ENCODE measurements around the gene DESI1.
"Not testable (repeated sequence)": the region's sequence is repeated elsewhere in the genome, so short reads cannot be mapped to it uniquely, and the experiment has no call there.

Gene DESI1

GRCh38 chr22:41620589-41621098 is at the start of gene DESI1:
Gene DESI1 (minus strand): TSS chr22:41621043. CDS start chr22:41620839, 204 bp downstream.
- DNase-seq: peak; percentile 51
- in situ Hi-C loops (cut with HindIII; ENCODE audit: low pct_ligation_motif_present, low pct_unique_long_range_greater_than_20kb, low sequenced_read_pairs): no loop called here

GRCh38 chr22:41668971-41669911 is 48.4 kb upstream of the DESI1 start:
- in situ Hi-C loops (cut with HindIII; ENCODE audit: low pct_ligation_motif_present, low pct_unique_long_range_greater_than_20kb, low sequenced_read_pairs): no loop called here
- DNase-seq: peak; percentile 75

DNA sequence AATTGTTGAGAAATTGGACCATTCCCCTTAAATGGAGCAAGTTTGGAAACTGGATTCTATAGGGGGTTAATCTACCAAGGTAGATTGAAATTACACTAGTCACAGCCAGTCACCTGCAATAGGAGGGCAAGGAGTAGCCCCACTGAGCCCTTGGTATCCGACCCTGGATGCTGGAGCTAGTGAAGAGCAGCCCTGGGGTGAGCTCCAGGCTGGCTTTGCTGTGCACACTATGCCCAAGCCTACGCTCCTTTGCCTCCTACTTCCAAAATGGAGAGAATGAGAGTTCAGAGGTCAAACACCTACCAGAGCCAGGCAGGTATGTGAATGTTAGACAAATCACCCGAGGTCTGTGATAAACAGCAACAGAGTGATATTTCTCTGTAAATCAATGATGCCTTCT is 44.1 kb upstream of the DESI1 start:
- in situ Hi-C loops (cut with HindIII; ENCODE audit: low pct_ligation_motif_present, low pct_unique_long_range_greater_than_20kb, low sequenced_read_pairs): no loop called here
- no peak for DNase-seq

DNA sequence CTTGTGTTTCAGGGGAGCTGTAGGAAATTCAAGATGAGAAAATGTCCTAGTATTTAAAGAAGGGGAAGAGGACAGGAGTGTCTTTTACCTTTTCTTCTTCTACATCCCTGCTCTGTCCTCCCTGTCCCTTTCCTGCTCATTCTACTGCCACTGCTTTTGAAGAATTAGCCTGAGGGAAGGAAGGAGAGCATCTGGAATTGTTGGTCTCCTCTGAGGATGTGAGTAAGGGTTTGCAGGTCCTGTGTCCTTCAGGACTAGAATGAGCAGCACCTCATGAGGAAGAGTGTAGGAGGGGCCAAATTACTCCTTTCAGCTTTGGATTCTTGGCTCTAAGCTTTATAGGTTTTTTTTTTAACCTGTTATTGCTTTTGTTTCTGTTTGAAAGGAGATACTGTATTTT is 43.6 kb upstream of the DESI1 start:
- in situ Hi-C loops (cut with HindIII; ENCODE audit: low pct_ligation_motif_present, low pct_unique_long_range_greater_than_20kb, low sequenced_read_pairs): no loop called here
- no peak for DNase-seq

- DNase-seq; in situ Hi-C loops (cut with HindIII; ENCODE audit: low pct_ligation_motif_present, low pct_unique_long_range_greater_than_20kb, low sequenced_read_pairs): not testable (repeated sequence)
Measured at GRCh38 chr22:41663594-41663993, 42.8 kb upstream of the DESI1 start.

- no peak for DNase-seq
- in situ Hi-C loops (cut with HindIII; ENCODE audit: low pct_ligation_motif_present, low pct_unique_long_range_greater_than_20kb, low sequenced_read_pairs): no loop called here
Measured at GRCh38 chr22:41661713-41662112, 40.9 kb upstream of the DESI1 start.

GRCh38 chr22:41661088-41661487 is 40.2 kb upstream of the DESI1 start:
- in situ Hi-C loops (cut with HindIII; ENCODE audit: low pct_ligation_motif_present, low pct_unique_long_range_greater_than_20kb, low sequenced_read_pairs): no loop called here
- DNase-seq: no peak

DNA sequence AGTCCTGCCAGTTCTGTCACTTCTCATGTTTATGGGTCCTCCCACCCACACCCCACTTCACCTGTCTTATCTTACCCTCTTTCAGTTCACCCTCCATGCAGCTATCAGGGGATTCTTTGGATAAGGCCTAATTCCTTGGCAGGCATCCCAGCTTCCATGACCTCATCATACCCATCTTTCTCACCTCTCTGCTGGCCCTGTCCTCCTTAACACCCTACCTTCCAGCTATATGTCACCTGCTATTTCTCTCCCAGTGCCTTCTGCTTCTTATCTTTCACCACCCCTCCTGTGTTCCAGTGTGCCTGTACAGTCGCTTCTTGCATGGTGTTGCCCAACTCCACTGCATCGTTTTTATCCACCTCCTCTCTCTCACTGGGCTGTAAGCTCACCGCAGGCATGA is 39.6 kb upstream of the DESI1 start:
- in situ Hi-C loops (cut with HindIII; ENCODE audit: low pct_ligation_motif_present, low pct_unique_long_range_greater_than_20kb, low sequenced_read_pairs): no loop called here
- no peak for DNase-seq

DNA sequence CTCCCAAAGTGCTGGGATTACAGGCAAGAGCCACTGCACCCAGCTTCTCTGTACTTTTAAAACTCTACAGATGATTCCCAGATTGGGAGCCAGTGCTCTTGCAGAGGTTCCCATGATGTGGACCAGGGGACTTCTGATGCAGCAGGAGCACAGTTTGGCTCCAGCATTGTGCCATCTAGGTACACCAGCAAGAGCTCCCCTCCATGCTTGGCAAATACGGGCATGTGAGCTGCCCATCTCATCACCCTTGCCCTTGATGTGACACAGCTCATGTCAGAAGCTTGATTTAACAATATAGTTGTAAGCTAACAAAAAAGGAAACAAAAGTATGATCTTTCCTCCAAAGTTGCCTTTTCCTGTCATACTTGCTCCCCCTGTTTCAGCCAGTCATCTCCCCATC is 39.1 kb upstream of the DESI1 start:
- in situ Hi-C loops (cut with HindIII; ENCODE audit: low pct_ligation_motif_present, low pct_unique_long_range_greater_than_20kb, low sequenced_read_pairs): no loop called here
- DNase-seq: no peak

DNA sequence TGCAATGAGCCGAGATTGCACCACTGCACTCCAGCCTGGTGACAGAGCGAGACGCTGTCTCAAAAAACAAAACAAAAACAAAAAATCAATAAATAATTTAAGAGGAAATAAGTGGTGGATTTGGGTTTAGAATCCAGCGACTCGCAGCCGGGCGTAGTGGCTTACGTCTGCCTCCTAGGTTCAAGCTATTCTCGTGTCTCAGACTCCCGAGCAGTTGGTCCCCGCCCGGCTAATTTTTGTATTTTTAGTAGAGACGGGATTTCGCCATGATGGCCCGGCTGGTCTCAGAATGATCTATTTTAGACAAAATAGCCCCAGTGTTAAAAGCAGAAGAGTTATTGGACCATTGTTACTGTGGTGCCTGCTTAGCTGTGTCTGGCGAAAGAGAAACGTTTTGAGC is 38.0 kb upstream of the DESI1 start:
- DNase-seq: no peak
- in situ Hi-C loops (cut with HindIII; ENCODE audit: low pct_ligation_motif_present, low pct_unique_long_range_greater_than_20kb, low sequenced_read_pairs): no loop called here

GRCh38 chr22:41657709-41658108 is 36.9 kb upstream of the DESI1 start:
- no peak for DNase-seq
- in situ Hi-C loops (cut with HindIII; ENCODE audit: low pct_ligation_motif_present, low pct_unique_long_range_greater_than_20kb, low sequenced_read_pairs): no loop called here

GRCh38 chr22:41656556-41656955 is 35.7 kb upstream of the DESI1 start:
- in situ Hi-C loops (cut with HindIII; ENCODE audit: low pct_ligation_motif_present, low pct_unique_long_range_greater_than_20kb, low sequenced_read_pairs): no loop called here
- DNase-seq: no peak

- in situ Hi-C loops (cut with HindIII; ENCODE audit: low pct_ligation_motif_present, low pct_unique_long_range_greater_than_20kb, low sequenced_read_pairs): no loop called here
- DNase-seq: no peak
Measured at GRCh38 chr22:41654322-41654721, 33.5 kb upstream of the DESI1 start.

- DNase-seq: no peak
- in situ Hi-C loops (cut with HindIII; ENCODE audit: low pct_ligation_motif_present, low pct_unique_long_range_greater_than_20kb, low sequenced_read_pairs): no loop called here
Measured at GRCh38 chr22:41650821-41651220, 30.0 kb upstream of the DESI1 start.

DNA sequence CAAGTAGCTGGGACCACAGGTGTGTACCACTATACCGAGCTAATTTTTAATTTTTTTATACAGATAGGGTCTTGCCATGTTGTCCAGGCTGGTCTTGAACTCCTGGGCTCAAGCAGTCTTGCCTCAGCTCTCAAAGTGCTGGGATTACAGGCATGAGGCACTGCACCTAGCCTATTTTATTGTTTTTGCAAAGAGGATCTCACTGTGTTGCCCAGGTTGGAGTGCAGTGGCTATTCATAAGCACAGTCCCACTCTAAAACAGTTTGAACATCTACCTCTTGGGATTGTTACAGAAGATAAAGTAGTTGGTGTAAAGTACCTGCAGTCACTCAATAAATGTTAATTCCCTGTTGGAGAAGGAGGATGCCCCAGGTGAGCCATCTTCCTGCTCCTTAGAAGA is 29.4 kb upstream of the DESI1 start:
- DNase-seq: no peak
- in situ Hi-C loops (cut with HindIII; ENCODE audit: low pct_ligation_motif_present, low pct_unique_long_range_greater_than_20kb, low sequenced_read_pairs): no loop called here

- DNase-seq: no peak
- in situ Hi-C loops (cut with HindIII; ENCODE audit: low pct_ligation_motif_present, low pct_unique_long_range_greater_than_20kb, low sequenced_read_pairs): no loop called here
Measured at GRCh38 chr22:41648432-41648831, 27.6 kb upstream of the DESI1 start.

- DNase-seq: no peak
- in situ Hi-C loops (cut with HindIII; ENCODE audit: low pct_ligation_motif_present, low pct_unique_long_range_greater_than_20kb, low sequenced_read_pairs): no loop called here
Measured at GRCh38 chr22:41647771-41648170, 26.9 kb upstream of the DESI1 start.

GRCh38 chr22:41642331-41643110 is 21.7 kb upstream of the DESI1 start:
- in situ Hi-C loops (cut with HindIII; ENCODE audit: low pct_ligation_motif_present, low pct_unique_long_range_greater_than_20kb, low sequenced_read_pairs): no loop called here

GRCh38 chr22:41641854-41642253 is 21.0 kb upstream of the DESI1 start:
- no peak for DNase-seq
- in situ Hi-C loops (cut with HindIII; ENCODE audit: low pct_ligation_motif_present, low pct_unique_long_range_greater_than_20kb, low sequenced_read_pairs): no loop called here

More at GRCh38 chr22:41642331-41643110, 21.7 kb upstream of the DESI1 start:
- DNase-seq: no peak
